Measurements from ENCODE around the gene TDRKH. TPM values are rescaled to one million over a fixed set of nuclear protein-coding genes. Genes with fewer than 3 reads are reported as not detected.
A peak's percentile ranks its signal among the peaks of the same experiment; 100 is the strongest.
"Not testable (repeated sequence)": the region's sequence is repeated elsewhere in the genome, so short reads cannot be mapped to it uniquely, and the experiment has no call there.

The TDRKH gene
- total RNA-seq, 2 donors from 2014 or later, result 13.5 to 14.0 TPM

GRCh38 chr1:151802372-151802771, 12.1 kb upstream of the TDRKH start:
- ATAC-seq, result no peak
- H3K4me1 Mint-ChIP-seq (ENCODE audit: low read depth in 2 of 2), result peaks cover 7 to 11% of the 10 kb centered on the region in 2 donors
- no peaks in the 10 kb centered on the region for H3K27me3 Mint-ChIP-seq
- no peak for DNase-seq (ENCODE audit: low spot score)
- no peak overlapping the region for H3K4me3 Mint-ChIP-seq
- no peak overlapping the region for H3K27ac Mint-ChIP-seq
- no peaks in the 10 kb centered on the region for H3K9me3 Mint-ChIP-seq
- H3K36me3 Mint-ChIP-seq, result no peaks in the 10 kb centered on the region

GRCh38 chr1:151801846-151802245, 11.5 kb upstream of the TDRKH start:
- no peaks in the 10 kb centered on the region for H3K27me3 Mint-ChIP-seq
- H3K27ac Mint-ChIP-seq, result no peak overlapping the region
- H3K9me3 Mint-ChIP-seq, result no peaks in the 10 kb centered on the region
- H3K4me3 Mint-ChIP-seq, result no peak overlapping the region
- no peak for ATAC-seq
- H3K36me3 Mint-ChIP-seq, result no peaks in the 10 kb centered on the region
- H3K4me1 Mint-ChIP-seq (ENCODE audit: low read depth in 2 of 2), result peaks cover 7 to 11% of the 10 kb centered on the region in 2 donors
- DNase-seq (ENCODE audit: low spot score), result no peak

- ATAC-seq (no peak), DNase-seq (ENCODE audit: low spot score) (no peak)
- no peak overlapping the region for H3K27ac Mint-ChIP-seq
- no peaks in the 10 kb centered on the region for H3K9me3 Mint-ChIP-seq
- no peaks in the 10 kb centered on the region for H3K36me3 Mint-ChIP-seq
- H3K4me3 Mint-ChIP-seq, result no peak overlapping the region
- peaks cover 7 to 11% of the 10 kb centered on the region in 2 donors for H3K4me1 Mint-ChIP-seq (ENCODE audit: low read depth in 2 of 2)
- H3K27me3 Mint-ChIP-seq, result no peaks in the 10 kb centered on the region
These were observed 11.1 kb upstream of the TDRKH start for GRCh38 chr1:151801310-151801820.

- no peaks in the 10 kb centered on the region for H3K36me3 Mint-ChIP-seq
- no peak for ATAC-seq
- peaks cover 7 to 11% of the 10 kb centered on the region in 2 donors for H3K4me1 Mint-ChIP-seq (ENCODE audit: low read depth in 2 of 2)
- no peak overlapping the region for H3K27ac Mint-ChIP-seq
- no peaks in the 10 kb centered on the region for H3K27me3 Mint-ChIP-seq
- no peak for DNase-seq (ENCODE audit: low spot score)
- H3K4me3 Mint-ChIP-seq, result no peak overlapping the region
- no peaks in the 10 kb centered on the region for H3K9me3 Mint-ChIP-seq
These were observed 10.5 kb upstream of the TDRKH start for GRCh38 chr1:151800830-151801229.

DNA sequence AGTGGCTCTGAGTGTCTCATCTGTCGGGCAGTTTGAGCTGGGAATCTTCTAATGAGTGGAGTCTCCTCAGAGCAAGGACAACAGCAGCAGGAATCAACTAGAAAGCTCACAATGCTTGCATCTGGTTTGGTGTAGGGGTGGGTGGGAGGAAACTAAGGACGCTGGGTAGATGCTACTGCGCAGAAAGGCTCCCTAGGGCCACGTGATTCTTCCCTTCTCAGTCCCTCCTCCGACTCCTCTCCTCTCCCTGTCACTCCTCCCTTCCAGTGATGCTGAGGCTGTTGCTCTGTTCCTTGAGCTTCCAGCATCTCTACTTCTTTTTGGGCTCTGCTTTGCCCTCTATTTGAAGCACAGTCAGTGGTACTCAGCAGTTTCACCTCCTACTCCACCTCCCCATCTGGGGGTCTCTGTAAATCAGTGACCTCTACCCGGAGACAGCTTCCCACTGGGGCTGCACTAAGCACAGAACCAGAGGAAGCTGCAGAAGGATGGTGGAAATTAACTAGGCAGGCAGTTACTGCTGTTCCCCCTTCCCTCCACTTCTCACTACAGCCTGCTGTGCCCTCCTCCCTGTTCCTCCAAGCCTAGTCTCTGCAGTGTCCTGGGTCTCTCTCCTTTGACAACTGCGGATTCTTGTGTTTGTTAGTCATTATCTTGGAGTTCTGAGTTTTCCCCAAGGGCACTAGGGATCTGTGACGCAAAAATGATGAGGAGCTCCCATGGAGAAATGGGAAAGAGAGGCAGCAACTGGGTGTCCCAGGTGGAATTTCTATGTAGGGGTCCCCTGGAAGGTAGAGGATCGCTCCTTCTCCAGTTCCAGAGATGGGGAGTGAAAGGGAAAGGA, 9.1 kb upstream of the TDRKH start:
- Mint-ChIP-seq H3K9me3 (no peaks in the 10 kb centered on the region), H3K36me3 (no peaks in the 10 kb centered on the region), H3K4me3 (no peak overlapping the region), H3K27ac (no peak overlapping the region), H3K27me3 (no peaks in the 10 kb centered on the region), H3K4me1 (ENCODE audit: low read depth in 2 of 2) (peaks cover 7 to 11% of the 10 kb centered on the region in 2 donors)
- DNase-seq (ENCODE audit: low spot score), result no peak
- no peak for ATAC-seq

DNA sequence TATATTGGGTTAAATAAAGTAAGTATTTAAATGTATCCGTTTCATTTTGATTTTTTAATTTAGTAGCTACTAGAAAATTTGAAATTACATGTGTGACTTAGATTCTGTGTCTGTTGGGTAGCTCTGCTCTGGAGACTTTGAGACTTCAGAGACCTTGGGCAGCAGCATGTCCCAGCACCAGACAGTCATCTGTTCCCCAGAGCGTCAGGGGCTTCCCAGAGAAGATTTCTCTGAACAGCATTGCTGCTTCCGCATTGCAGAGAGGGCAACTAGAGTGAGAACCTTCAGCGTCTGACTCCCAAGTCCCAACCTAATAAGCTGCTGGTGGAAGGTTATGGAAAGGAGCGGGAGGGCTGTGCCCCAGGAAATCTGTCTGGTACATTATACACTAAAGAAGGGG, 8.3 kb upstream of the TDRKH start:
- Mint-ChIP-seq H3K27me3 (no peaks in the 10 kb centered on the region), H3K9me3 (no peaks in the 10 kb centered on the region), H3K4me1 (ENCODE audit: low read depth in 2 of 2) (peaks cover 7 to 11% of the 10 kb centered on the region in 2 donors), H3K36me3 (no peaks in the 10 kb centered on the region), H3K4me3 (no peak overlapping the region), H3K27ac (no peak overlapping the region)
- DNase-seq (ENCODE audit: low spot score) (no peak), ATAC-seq (no peak)

DNA sequence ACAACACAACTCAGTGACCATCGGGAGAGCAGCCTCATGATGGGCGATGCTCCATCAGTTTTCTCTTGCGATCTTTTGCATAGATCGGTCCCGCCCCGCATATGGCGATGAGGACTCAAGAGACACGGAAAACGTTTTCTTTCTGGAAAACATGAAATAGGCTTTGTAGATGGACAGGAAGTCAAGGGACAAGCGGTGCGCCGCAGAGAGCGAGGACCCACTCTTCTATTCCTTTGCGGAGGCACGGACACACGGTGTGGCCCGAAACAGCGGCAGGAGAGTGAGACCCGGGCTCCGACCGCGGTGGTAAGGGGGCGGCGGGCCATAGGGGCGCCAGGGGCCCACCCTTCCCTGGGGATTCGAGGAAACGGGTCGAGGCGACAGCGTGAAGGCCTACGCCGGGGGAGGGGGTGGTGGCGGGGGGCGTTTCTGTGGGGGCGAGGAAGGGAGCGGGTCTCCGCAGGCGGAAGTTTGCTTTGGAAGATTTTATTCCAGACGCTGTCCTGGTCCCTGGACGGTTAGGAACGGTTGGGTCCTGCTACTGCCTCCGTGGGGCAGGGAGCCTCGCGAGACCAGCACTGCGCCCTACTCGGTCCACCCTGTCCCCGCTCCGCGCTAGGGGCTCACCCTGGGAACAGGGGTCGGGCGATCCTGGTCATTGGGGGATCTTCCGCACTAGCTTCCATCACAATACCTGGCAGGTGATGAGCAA, 796 bp upstream of the TDRKH start:
- no peak for DNase-seq (ENCODE audit: low spot score)
- peak overlapping the region; percentile 73 to 92 for H3K27ac Mint-ChIP-seq
- H3K36me3 Mint-ChIP-seq, result no peaks in the 10 kb centered on the region
- H3K9me3 Mint-ChIP-seq, result no peaks in the 10 kb centered on the region
- H3K27me3 Mint-ChIP-seq, result no peaks in the 10 kb centered on the region
- H3K4me3 Mint-ChIP-seq, result peak overlapping the region; percentile 91
- H3K4me1 Mint-ChIP-seq (ENCODE audit: low read depth in 2 of 2), result peaks cover 17 to 20% of the 10 kb centered on the region in 2 donors
- ATAC-seq, result no peak

GRCh38 chr1:151787689-151788088, 2.6 kb downstream of the TDRKH start:
- no peak for DNase-seq (ENCODE audit: low spot score)
- Mint-ChIP-seq H3K4me3 (no peak overlapping the region), H3K9me3 (no peaks in the 10 kb centered on the region), H3K36me3 (no peaks in the 10 kb centered on the region), H3K27me3 (no peaks in the 10 kb centered on the region), H3K4me1 (ENCODE audit: low read depth in 2 of 2) (peaks cover 17 to 20% of the 10 kb centered on the region in 2 donors), H3K27ac (no peak overlapping the region)
- ATAC-seq, result no peak

- no peak for ATAC-seq
- Mint-ChIP-seq H3K4me1 (ENCODE audit: low read depth in 2 of 2) (no peaks in the 10 kb centered on the region), H3K27ac (no peak overlapping the region), H3K9me3 (no peaks in the 10 kb centered on the region), H3K27me3 (no peaks in the 10 kb centered on the region), H3K36me3 (peaks cover 5% of the 10 kb centered on the region), H3K4me3 (no peak overlapping the region)
- DNase-seq (ENCODE audit: low spot score), result no peak
These were observed 6.5 kb downstream of the TDRKH start for GRCh38 chr1:151783796-151784195.

GRCh38 chr1:151782741-151783140, 7.6 kb downstream of the TDRKH start:
- H3K27me3 Mint-ChIP-seq, result no peaks in the 10 kb centered on the region
- no peak for DNase-seq (ENCODE audit: low spot score)
- ATAC-seq, result no peak
- no peaks in the 10 kb centered on the region for H3K4me1 Mint-ChIP-seq (ENCODE audit: low read depth in 2 of 2)
- peaks cover 10% of the 10 kb centered on the region for H3K36me3 Mint-ChIP-seq
- H3K9me3 Mint-ChIP-seq, result no peaks in the 10 kb centered on the region
- no peak overlapping the region for H3K4me3 Mint-ChIP-seq
- H3K27ac Mint-ChIP-seq, result no peak overlapping the region

DNA sequence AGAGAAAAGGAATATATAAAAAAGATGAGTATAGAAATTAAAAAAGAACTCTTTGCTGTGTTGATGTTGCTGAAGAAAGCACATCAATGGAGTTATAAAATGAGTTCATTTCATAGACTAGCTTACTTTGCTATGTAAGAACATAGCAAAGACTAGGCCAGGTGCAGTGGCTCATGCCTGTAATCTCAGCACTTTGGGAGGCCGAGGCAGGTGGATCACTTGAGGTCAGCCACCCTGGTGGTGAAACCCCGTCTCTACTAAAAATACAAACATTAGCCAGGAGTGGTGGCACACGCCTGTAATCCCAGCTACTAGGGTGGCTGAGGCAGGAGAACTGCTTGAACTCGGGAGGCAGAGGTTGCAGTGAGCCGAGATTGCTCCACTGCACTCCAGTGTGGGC, 8.3 kb downstream of the TDRKH start:
- not testable (repeated sequence) for H3K4me1 Mint-ChIP-seq (ENCODE audit: low read depth in 2 of 2); H3K36me3 Mint-ChIP-seq; H3K4me3 Mint-ChIP-seq; ATAC-seq; H3K27ac Mint-ChIP-seq; H3K27me3 Mint-ChIP-seq; DNase-seq (ENCODE audit: low spot score); H3K9me3 Mint-ChIP-seq

DNA sequence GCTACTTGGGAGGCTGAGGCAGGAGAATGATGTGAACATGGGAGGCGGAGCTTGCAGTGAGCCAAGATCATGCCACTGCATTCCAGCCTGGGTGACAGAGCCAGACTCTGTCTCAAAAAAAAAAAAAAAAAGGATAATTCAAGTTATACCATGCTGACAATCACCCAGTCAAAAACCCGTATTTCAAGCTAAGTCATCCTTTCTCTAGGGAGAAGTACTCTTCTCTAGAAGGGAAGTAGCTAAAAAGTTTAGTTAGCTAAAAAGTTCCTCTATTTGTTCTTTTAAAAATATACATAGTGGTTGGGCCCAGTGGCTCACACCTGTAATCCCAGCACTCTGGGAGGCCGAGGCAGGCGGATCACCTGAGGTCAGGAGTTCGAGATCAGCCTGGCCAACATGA, 9.6 kb downstream of the TDRKH start:
- H3K4me1 Mint-ChIP-seq (ENCODE audit: low read depth in 2 of 2); ATAC-seq; H3K4me3 Mint-ChIP-seq; H3K36me3 Mint-ChIP-seq; DNase-seq (ENCODE audit: low spot score); H3K9me3 Mint-ChIP-seq; H3K27me3 Mint-ChIP-seq; H3K27ac Mint-ChIP-seq: not testable (repeated sequence)

GRCh38 chr1:151779852-151780251, 10.4 kb downstream of the TDRKH start:
- Mint-ChIP-seq H3K27ac (no peak overlapping the region), H3K36me3 (peaks cover 10% of the 10 kb centered on the region), H3K27me3 (no peaks in the 10 kb centered on the region), H3K9me3 (no peaks in the 10 kb centered on the region), H3K4me1 (ENCODE audit: low read depth in 2 of 2) (no peaks in the 10 kb centered on the region), H3K4me3 (no peak overlapping the region)
- no peak for DNase-seq (ENCODE audit: low spot score)
- no peak for ATAC-seq

GRCh38 chr1:151777317-151777716, 13.0 kb downstream of the TDRKH start:
- Mint-ChIP-seq H3K36me3 (peaks cover 16% of the 10 kb centered on the region), H3K27me3 (no peaks in the 10 kb centered on the region), H3K4me1 (ENCODE audit: low read depth in 2 of 2) (no peaks in the 10 kb centered on the region), H3K4me3 (no peak overlapping the region), H3K9me3 (no peaks in the 10 kb centered on the region), H3K27ac (no peak overlapping the region)
- no peak for DNase-seq (ENCODE audit: low spot score)
- ATAC-seq, result no peak
